NCI-H524 treated with DMSO at 0.1 percent for 48 hours (cell line): ENCODE measurements around the gene ARHGAP28.

ENCODE experiments used
- DNase-seq: peaks from one replicate; lab custom pipeline; 2025; lab: John Stamatoyannopoulos, UW

Gene ARHGAP28

GRCh38 chr18:6960656-6961055 is 231.1 kb downstream of the ARHGAP28 start:
- no peak for DNase-seq

GRCh38 chr18:6961331-6961730 is 231.8 kb downstream of the ARHGAP28 start:
- no peak for DNase-seq

- no peak for DNase-seq
Observed at GRCh38 chr18:6962571-6963451, 233.3 kb downstream of the ARHGAP28 start.

GRCh38 chr18:6963452-6964097 is 234.1 kb downstream of the ARHGAP28 start:
- no peak for DNase-seq
